Urinary bladder (tissue), 4 donors: ENCODE measurements around the gene ERI3. TPM values are rescaled to one million over a fixed set of nuclear protein-coding genes. Genes with fewer than 3 reads are reported as not detected.

Experiments
- DNase-seq: peaks from one replicate; pipeline ENCODE4 v3.0.0-alpha.2; 2015; ENCODE audit errors: extremely low spot score
- H3K27ac ChIP-seq: one replicate; pipeline ENCODE4 v1.5.1; 2013; ENCODE audit warnings: low read depth, mild to moderate bottlenecking, moderate library complexity
- H3K36me3 ChIP-seq: one replicate; pipeline ENCODE4 v1.6.1; 2013; ENCODE audit warnings: mild to moderate bottlenecking, moderate library complexity; ENCODE audit not compliant: insufficient read depth
- H3K4me1 ChIP-seq: one replicate; pipeline ENCODE4 v1.6.1; 2013; ENCODE audit warnings: mild to moderate bottlenecking, moderate library complexity; ENCODE audit not compliant: insufficient read depth
- H3K4me3 ChIP-seq: one replicate; pipeline ENCODE4 v1.5.1; 2013; ENCODE audit warnings: low read depth, low read length
- WGBS: extraction: QIAGEN DNeasy Blood & Tissue Kit; methylation state at CpG from one replicate; pipeline ENCODE4 v1.1.7; 2013; 5-methylcytosine and 5-hydroxymethylcytosine counted together
- polyA plus RNA-seq: library from polyadenylated mRNA; stranded (reverse); fragments of 200-250 nt; gene quantifications from one replicate; pipeline ENCODE4 v1.2.3, GENCODE V29; 2013
- total RNA-seq: library from RNA; depleted of rRNA; stranded (reverse); fragments of >200 nt; gene quantifications from one replicate; pipeline ENCODE4 v1.2.3, GENCODE V29; 2014
- donor health status: healthy with polysubstance abuse.
- donor health status: healthy.

The ERI3 gene
- total and polyA plus RNA-seq, 2 donors = 34.3 to 46.4 TPM

- Histone ChIP-seq H3K36me3 (no peaks in the 10 kb centered on the region), H3K4me1 (no peaks in the 10 kb centered on the region), H3K4me3 (no peak overlapping the region), H3K27ac (no peak overlapping the region)
- WGBS = 39% methylated on average over 3 of the region's 3 CpGs
- no peak for DNase-seq
Measured at GRCh38 chr1:44275991-44276405, 79.1 kb downstream of the ERI3 start.

- Histone ChIP-seq H3K27ac (no peak overlapping the region), H3K36me3 (no peaks in the 10 kb centered on the region), H3K4me3 (no peak overlapping the region), H3K4me1 (no peaks in the 10 kb centered on the region)
- DNase-seq = no peak
- 69% methylated on average over 6 of the region's 6 CpGs for WGBS
Measured at GRCh38 chr1:44275296-44275962, 79.6 kb downstream of the ERI3 start.

- Histone ChIP-seq H3K27ac (no peak overlapping the region), H3K4me1 (no peaks in the 10 kb centered on the region), H3K4me3 (no peak overlapping the region), H3K36me3 (no peaks in the 10 kb centered on the region)
- 97% methylated on average over 6 of the region's 6 CpGs for WGBS
- no peak for DNase-seq
Measured at GRCh38 chr1:44273560-44274350, 81.3 kb downstream of the ERI3 start.

- DNase-seq = no peak
- H3K4me1 ChIP-seq = no peaks in the 10 kb centered on the region
- WGBS = 95% methylated on average over 3 of the region's 3 CpGs
Measured at GRCh38 chr1:44272992-44273391, 82.1 kb downstream of the ERI3 start.

GRCh38 chr1:44271646-44272045 lies 83.4 kb downstream of the ERI3 start:
- H3K4me1 ChIP-seq = no peaks in the 10 kb centered on the region
- H3K27ac ChIP-seq = no peak overlapping the region
- no peaks in the 10 kb centered on the region for H3K36me3 ChIP-seq
- 93% methylated on average over 3 of the region's 3 CpGs for WGBS
- no peak for DNase-seq
- no peak overlapping the region for H3K4me3 ChIP-seq

More at GRCh38 chr1:44272992-44273391, 82.1 kb downstream of the ERI3 start:
- Histone ChIP-seq H3K36me3 (no peaks in the 10 kb centered on the region), H3K4me3 (no peak overlapping the region), H3K27ac (no peak overlapping the region)

- DNase-seq = no peak
- Histone ChIP-seq H3K4me3 (no peak overlapping the region), H3K4me1 (no peaks in the 10 kb centered on the region), H3K27ac (no peak overlapping the region), H3K36me3 (no peaks in the 10 kb centered on the region)
- WGBS = 59% methylated on average over 6 of the region's 6 CpGs
Measured at GRCh38 chr1:44270686-44271628, 84.1 kb downstream of the ERI3 start.

GRCh38 chr1:44268054-44268453 lies 87.0 kb downstream of the ERI3 start:
- no peak overlapping the region for H3K4me3 ChIP-seq
- no peak for DNase-seq
- no peaks in the 10 kb centered on the region for H3K4me1 ChIP-seq
- H3K27ac ChIP-seq = no peak overlapping the region
- WGBS = 98% methylated on average over 1 of the region's 1 CpG
- H3K36me3 ChIP-seq = no peaks in the 10 kb centered on the region

- no peak overlapping the region for H3K4me3 ChIP-seq
- 77% methylated on average over 5 of the region's 5 CpGs for WGBS
- H3K27ac ChIP-seq = no peak overlapping the region
- no peaks in the 10 kb centered on the region for H3K4me1 ChIP-seq
- no peak for DNase-seq
- no peaks in the 10 kb centered on the region for H3K36me3 ChIP-seq
Measured at GRCh38 chr1:44267438-44267837, 87.6 kb downstream of the ERI3 start.

- Histone ChIP-seq H3K4me1 (no peaks in the 10 kb centered on the region), H3K36me3 (no peaks in the 10 kb centered on the region), H3K27ac (no peak overlapping the region), H3K4me3 (no peak overlapping the region)
- WGBS = 89% methylated on average over 6 of the region's 6 CpGs
- no peak for DNase-seq
Measured at GRCh38 chr1:44266400-44267344, 88.4 kb downstream of the ERI3 start.

- Histone ChIP-seq H3K4me3 (no peak overlapping the region), H3K4me1 (no peaks in the 10 kb centered on the region), H3K36me3 (no peaks in the 10 kb centered on the region), H3K27ac (no peak overlapping the region)
- DNase-seq = no peak
- WGBS = 99% methylated on average over 1 of the region's 1 CpG
Measured at GRCh38 chr1:44265656-44266358, 89.2 kb downstream of the ERI3 start.

- 94% methylated on average over 11 of the region's 11 CpGs for WGBS
- H3K36me3 ChIP-seq = no peaks in the 10 kb centered on the region
- no peak overlapping the region for H3K27ac ChIP-seq
- no peak overlapping the region for H3K4me3 ChIP-seq
- no peaks in the 10 kb centered on the region for H3K4me1 ChIP-seq
- no peak for DNase-seq
Measured at GRCh38 chr1:44264451-44264771, 90.6 kb downstream of the ERI3 start.
